Measurements from ENCODE around the gene CDHR1. TPM values are rescaled to one million over a fixed set of nuclear protein-coding genes. Genes with fewer than 3 reads are reported as not detected.
"Not testable (repeated sequence)": the region's sequence is repeated elsewhere in the genome, so short reads cannot be mapped to it uniquely, and the experiment has no call there.

The CDHR1 gene
- 0.35 TPM for total RNA-seq
- long read RNA-seq: 0 reads

GRCh38 chr10:84194424-84195043 lies at the start of gene CDHR1:
CDHR1 (plus strand) TSS chr10:84194537; CDS start chr10:84194761, 224 bp downstream.
- no peak for DNase-seq (ENCODE audit: low spot score)

GRCh38 chr10:84147347-84147746 lies 47.0 kb upstream of the CDHR1 start:
- DNase-seq (ENCODE audit: low spot score): no peak

- not testable (repeated sequence) for DNase-seq (ENCODE audit: low spot score)
These were observed 46.2 kb upstream of the CDHR1 start for GRCh38 chr10:84148006-84148597.

GRCh38 chr10:84149854-84150253 lies 44.5 kb upstream of the CDHR1 start:
- DNase-seq (ENCODE audit: low spot score): no peak

GRCh38 chr10:84152769-84153168 lies 41.6 kb upstream of the CDHR1 start:
- DNase-seq (ENCODE audit: low spot score): no peak

GRCh38 chr10:84155521-84155920 lies 38.8 kb upstream of the CDHR1 start:
- no peak for DNase-seq (ENCODE audit: low spot score)

- DNase-seq (ENCODE audit: low spot score): no peak
These were observed 38.3 kb upstream of the CDHR1 start for GRCh38 chr10:84156009-84156408.

- DNase-seq (ENCODE audit: low spot score): no peak
These were observed 37.6 kb upstream of the CDHR1 start for GRCh38 chr10:84156768-84157167.

GRCh38 chr10:84158061-84158460 lies 36.3 kb upstream of the CDHR1 start:
- DNase-seq (ENCODE audit: low spot score): no peak

- no peak for DNase-seq (ENCODE audit: low spot score)
These were observed 35.8 kb upstream of the CDHR1 start for GRCh38 chr10:84158550-84158949.

- no peak for DNase-seq (ENCODE audit: low spot score)
These were observed 35.2 kb upstream of the CDHR1 start for GRCh38 chr10:84159076-84159685.

- DNase-seq (ENCODE audit: low spot score): no peak
These were observed 33.5 kb upstream of the CDHR1 start for GRCh38 chr10:84160663-84161362.

GRCh38 chr10:84163996-84164395 lies 30.3 kb upstream of the CDHR1 start:
- DNase-seq (ENCODE audit: low spot score): no peak

- DNase-seq (ENCODE audit: low spot score): no peak
These were observed 29.9 kb upstream of the CDHR1 start for GRCh38 chr10:84164442-84164841.

- DNase-seq (ENCODE audit: low spot score): no peak
These were observed 27.6 kb upstream of the CDHR1 start for GRCh38 chr10:84166620-84167288.

GRCh38 chr10:84167289-84167653 lies 27.1 kb upstream of the CDHR1 start:
- DNase-seq (ENCODE audit: low spot score): not testable (repeated sequence)

GRCh38 chr10:84168382-84168781 lies 26.0 kb upstream of the CDHR1 start:
- not testable (repeated sequence) for DNase-seq (ENCODE audit: low spot score)

- not testable (repeated sequence) for DNase-seq (ENCODE audit: low spot score)
These were observed 23.1 kb upstream of the CDHR1 start for GRCh38 chr10:84171237-84171636.

GRCh38 chr10:84171700-84172466 lies 22.5 kb upstream of the CDHR1 start:
- not testable (repeated sequence) for DNase-seq (ENCODE audit: low spot score)

GRCh38 chr10:84172467-84173356 lies 21.6 kb upstream of the CDHR1 start:
- DNase-seq (ENCODE audit: low spot score): no peak
